Fibroblast of lung (primary cell): ENCODE results near the gene NOP56. TPM values are rescaled to one million over a fixed set of nuclear protein-coding genes. Genes with fewer than 3 reads are reported as not detected.
A peak's percentile ranks its signal among the peaks of the same experiment; 100 is the strongest.

ENCODE experiments used
- DNase-seq, 2 donors: peaks; one replicate each; pipeline versions ENCODE4 v3.0.0 to v3.0.0-alpha.2; 2010; ENCODE audit warnings: low read depth in 2 of 2
- H2AFZ ChIP-seq: 2 replicates; pipeline ENCODE4 v1.5.1; 2012; ENCODE audit warnings: low read length, control low read depth, inconsistent platforms
- H3K27ac ChIP-seq: 2 replicates; pipeline ENCODE4 v1.5.1; 2011; ENCODE audit warnings: low read length, control low read depth; ENCODE audit not compliant: insufficient read depth
- H3K27me3 ChIP-seq: 2 replicates; pipeline ENCODE4 v1.5.1; 2011; ENCODE audit warnings: mild to moderate bottlenecking, low read length; ENCODE audit not compliant: control insufficient read depth, insufficient read depth
- H3K36me3 ChIP-seq: 2 replicates; pipeline ENCODE4 v1.5.1; 2011; ENCODE audit warnings: low read length; ENCODE audit not compliant: control insufficient read depth, insufficient read depth
- H3K4me1 ChIP-seq: 2 replicates; pipeline ENCODE4 v1.5.1; 2011; ENCODE audit warnings: low read length; ENCODE audit not compliant: control insufficient read depth, insufficient read depth; ENCODE audit errors: extremely low read depth
- H3K4me2 ChIP-seq: 2 replicates; pipeline ENCODE4 v1.5.1; 2011; ENCODE audit warnings: low read length, control low read depth; ENCODE audit not compliant: insufficient read depth; ENCODE audit errors: extremely low read depth
- H3K4me3 ChIP-seq, 4 experiments: fragments of 200-600 bp in 1 of 4; sonication (generic) in 1 of 4; replicated peaks in 1 of 4; 2 replicates each; pipeline ENCODE4 v1.5.1; 2011 to 2016; ENCODE audit warnings: low read length in 4 of 4, low read depth in 3 of 4, mild to moderate bottlenecking in 3 of 4, control low read depth in 2 of 4, inconsistent platforms in 1 of 4, mixed read lengths in 1 of 4; ENCODE audit not compliant: insufficient read depth in 1 of 4; ENCODE audit errors: control extremely low read depth in 1 of 4
- H3K79me2 ChIP-seq: 2 replicates; pipeline ENCODE4 v1.5.1; 2012; ENCODE audit warnings: mild to moderate bottlenecking, low read length, inconsistent platforms; ENCODE audit not compliant: control insufficient read depth, insufficient read depth
- H3K9ac ChIP-seq: 2 replicates; pipeline ENCODE4 v1.5.1; 2011; ENCODE audit warnings: mild to moderate bottlenecking, low read length, control low read depth; ENCODE audit not compliant: insufficient read depth
- H3K9me3 ChIP-seq: 2 replicates; pipeline ENCODE4 v1.5.1; 2012; ENCODE audit warnings: low read depth, low read length; ENCODE audit not compliant: control insufficient read depth, insufficient read depth
- H4K20me1 ChIP-seq: 2 replicates; pipeline ENCODE4 v1.5.1; 2011; ENCODE audit warnings: low read length; ENCODE audit not compliant: control insufficient read depth, insufficient read depth; ENCODE audit errors: extremely low read depth
- EZH2 ChIP-seq: IDR thresholded peaks from 2 replicates; pipeline ENCODE4 v1.5.1; 2012; ENCODE audit warnings: low read length, control low read depth, mild to moderate bottlenecking; ENCODE audit errors: missing control alignments
- polyA plus RNA-seq, 2 donors: library from polyadenylated mRNA; depleted of rRNA in 1 of 2; stranded (reverse) in 1 of 2; unstranded in 1 of 2; fragments of >200 nt; gene quantifications; 2 replicates each; pipeline ENCODE4 v1.2.1, GENCODE V29; 2011 to 2012; ENCODE audit warnings: missing spikeins in 1 of 2
- total RNA-seq: library from RNA; depleted of rRNA; stranded (reverse); fragments of >200 nt; gene quantifications from 2 replicates; pipeline ENCODE4 v1.2.1, GENCODE V29; 2014
- TF ChIP-seq, protein P1 (sequence below), 2 donors: IDR thresholded peaks in 1 of 2; conservative IDR thresholded peaks in 1 of 2; 1 replicate in 1 of 2; 2 replicates in 1 of 2; pipeline ENCODE4 v1.5.1; 2011 to 2012; ENCODE audit warnings: low read length in 2 of 2, control low read depth in 1 of 2, inconsistent platforms in 1 of 2, low read depth in 1 of 2, mild to moderate bottlenecking in 1 of 2

The NOP56 gene
- total and polyA plus RNA-seq, 2 donors (not counting 1 experiment from before 2014, with no cell fraction given), result 108 to 117 TPM

DNA sequence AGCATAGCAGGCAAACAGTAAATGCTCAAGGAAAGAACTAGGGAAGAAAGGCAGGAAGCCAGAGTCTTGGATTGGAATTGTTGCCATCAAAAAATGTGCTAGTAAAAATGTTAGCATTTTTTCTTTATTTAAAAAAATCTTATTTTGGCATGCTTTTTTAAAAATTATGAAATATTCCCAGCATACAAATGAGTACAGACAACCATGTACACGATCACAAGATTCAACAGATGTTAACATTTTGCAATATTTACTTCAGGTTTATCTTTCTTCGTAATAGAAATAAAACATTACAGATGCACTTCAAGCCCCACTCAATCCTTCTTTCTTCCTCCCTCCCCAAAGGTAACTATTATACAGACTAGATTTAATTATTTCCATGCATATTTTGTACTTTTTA, 27.4 kb upstream of the NOP56 start:
- no peak overlapping the region for H2AFZ ChIP-seq
- TF ChIP-seq, protein P1, sequence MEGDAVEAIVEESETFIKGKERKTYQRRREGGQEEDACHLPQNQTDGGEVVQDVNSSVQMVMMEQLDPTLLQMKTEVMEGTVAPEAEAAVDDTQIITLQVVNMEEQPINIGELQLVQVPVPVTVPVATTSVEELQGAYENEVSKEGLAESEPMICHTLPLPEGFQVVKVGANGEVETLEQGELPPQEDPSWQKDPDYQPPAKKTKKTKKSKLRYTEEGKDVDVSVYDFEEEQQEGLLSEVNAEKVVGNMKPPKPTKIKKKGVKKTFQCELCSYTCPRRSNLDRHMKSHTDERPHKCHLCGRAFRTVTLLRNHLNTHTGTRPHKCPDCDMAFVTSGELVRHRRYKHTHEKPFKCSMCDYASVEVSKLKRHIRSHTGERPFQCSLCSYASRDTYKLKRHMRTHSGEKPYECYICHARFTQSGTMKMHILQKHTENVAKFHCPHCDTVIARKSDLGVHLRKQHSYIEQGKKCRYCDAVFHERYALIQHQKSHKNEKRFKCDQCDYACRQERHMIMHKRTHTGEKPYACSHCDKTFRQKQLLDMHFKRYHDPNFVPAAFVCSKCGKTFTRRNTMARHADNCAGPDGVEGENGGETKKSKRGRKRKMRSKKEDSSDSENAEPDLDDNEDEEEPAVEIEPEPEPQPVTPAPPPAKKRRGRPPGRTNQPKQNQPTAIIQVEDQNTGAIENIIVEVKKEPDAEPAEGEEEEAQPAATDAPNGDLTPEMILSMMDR (conservative IDR thresholded peaks at IDR 0.05 in 1 of 2, IDR thresholded peaks at IDR 0.05 in 1 of 2; ENCODE audit: low read depth in 1 of 2, low read length in 2 of 2), result no peak
- TF ChIP-seq EZH2, result no peak
- H3K36me3 ChIP-seq, result no peaks in the 10 kb centered on the region
- H3K4me1 ChIP-seq, result no peaks in the 10 kb centered on the region
- H4K20me1 ChIP-seq, result no peaks in the 10 kb centered on the region
- no peak overlapping the region for H3K4me2 ChIP-seq
- peaks cover 3% of the 10 kb centered on the region for H3K27me3 ChIP-seq
- no peak overlapping the region for H3K9ac ChIP-seq
- DNase-seq, result no peak
- H3K9me3 ChIP-seq, result no peaks in the 10 kb centered on the region
- H3K27ac ChIP-seq, result no peak overlapping the region
- no peaks in the 10 kb centered on the region for H3K79me2 ChIP-seq
- no peak overlapping the region for H3K4me3 ChIP-seq

DNA sequence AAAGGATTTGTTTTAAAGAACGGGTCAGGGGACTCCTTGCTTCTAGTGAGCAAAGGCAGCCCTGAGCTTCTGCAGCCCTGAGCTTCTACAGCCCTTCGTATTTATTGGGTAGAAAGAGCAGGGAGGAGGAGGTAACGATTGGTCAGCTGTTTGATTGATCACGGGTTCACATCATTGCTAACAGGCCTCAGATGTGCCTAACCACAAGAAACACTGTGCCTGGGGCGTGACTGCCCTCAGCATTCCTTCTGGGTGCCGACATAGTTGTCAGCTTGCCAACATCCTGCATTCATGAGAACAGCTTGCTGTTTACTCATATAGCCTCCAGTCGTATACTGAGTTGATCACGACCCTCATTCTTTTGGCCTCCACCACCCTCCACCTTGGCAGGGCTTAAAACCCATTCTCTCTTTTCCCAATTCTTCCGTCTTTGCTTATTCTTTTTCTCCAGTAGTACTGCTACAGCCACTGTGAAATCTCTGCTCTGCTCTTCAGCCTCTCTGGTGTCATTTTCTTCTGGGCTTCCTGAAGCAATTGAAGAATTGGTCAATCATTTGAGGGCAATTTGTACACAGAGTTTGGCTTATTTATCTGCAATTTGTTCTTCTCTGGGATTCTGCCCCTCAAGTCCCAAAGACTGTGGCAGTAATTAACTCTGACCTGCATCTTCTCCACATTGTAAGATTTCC, 25.4 kb upstream of the NOP56 start:
- Histone ChIP-seq H3K36me3 (no peaks in the 10 kb centered on the region), H4K20me1 (no peaks in the 10 kb centered on the region), H3K4me3 (no peak overlapping the region), H3K9me3 (no peaks in the 10 kb centered on the region), H3K27me3 (peaks cover 3% of the 10 kb centered on the region), H3K4me2 (no peak overlapping the region), H3K79me2 (no peaks in the 10 kb centered on the region), H3K27ac (no peak overlapping the region), H3K4me1 (no peaks in the 10 kb centered on the region), H3K9ac (no peak overlapping the region), H2AFZ (no peak overlapping the region)
- DNase-seq, result peak; percentile 54 to 73
- TF ChIP-seq, protein P1 (conservative IDR thresholded peaks at IDR 0.05 in 1 of 2, IDR thresholded peaks at IDR 0.05 in 1 of 2; ENCODE audit: low read depth in 1 of 2, low read length in 2 of 2), result no peak
- no peak for TF ChIP-seq EZH2

DNA sequence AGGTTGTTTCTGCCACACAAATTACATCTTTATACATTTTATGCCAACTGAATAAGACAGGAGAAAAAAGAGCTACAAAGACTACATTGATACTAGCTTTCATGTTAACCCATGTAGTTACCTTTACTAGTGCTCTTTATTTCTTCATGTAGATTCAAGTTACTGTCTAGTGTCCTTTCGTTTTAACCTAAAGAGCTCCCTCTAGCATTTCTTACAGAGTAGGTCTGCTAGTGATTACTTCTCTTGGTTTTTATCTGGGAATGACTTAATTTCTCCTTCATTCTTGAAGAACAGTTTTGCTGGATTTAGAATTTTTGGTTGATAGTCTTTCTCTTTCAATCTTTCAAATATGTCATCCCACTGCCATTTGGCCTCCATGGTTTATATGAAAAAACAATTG, 21.2 kb upstream of the NOP56 start:
- Histone ChIP-seq H3K27ac (no peak overlapping the region), H3K79me2 (no peaks in the 10 kb centered on the region), H4K20me1 (no peaks in the 10 kb centered on the region), H3K27me3 (peaks cover 6% of the 10 kb centered on the region), H3K9me3 (no peaks in the 10 kb centered on the region), H2AFZ (no peak overlapping the region), H3K4me3 (no peak overlapping the region), H3K4me2 (no peak overlapping the region), H3K4me1 (no peaks in the 10 kb centered on the region), H3K36me3 (no peaks in the 10 kb centered on the region), H3K9ac (no peak overlapping the region)
- DNase-seq, result peak in 1 of 2 donors; percentile 12
- TF ChIP-seq, protein P1 (conservative IDR thresholded peaks at IDR 0.05 in 1 of 2, IDR thresholded peaks at IDR 0.05 in 1 of 2; ENCODE audit: low read depth in 1 of 2, low read length in 2 of 2), result no peak
- TF ChIP-seq EZH2, result no peak
